GM12878 (cell line): Measurements from ENCODE around the gene EMB. TPM values are rescaled to one million over a fixed set of nuclear protein-coding genes. Genes with fewer than 3 reads are reported as not detected.
"Not testable (repeated sequence)": the region's sequence is repeated elsewhere in the genome, so short reads cannot be mapped to it uniquely, and the experiment has no call there.

ENCODE experiments used
- ATAC-seq: fragments of 200-7000 bp; cut with Tn5 transposase; 3 replicates; pipeline ENCODE4 v1.9.1; 2020; ENCODE audit warnings: mild to moderate bottlenecking, moderate library complexity
- BruUV-seq: library from RNA; stranded (reverse); fragments of 400-500 nt; replicated peaks from 2 replicates; lab custom pipeline; 2021; lab: Mats Ljungman, UMichigan
- CTCF ChIA-PET: fragments of 300-600 bp; sonication (Branson Sonifier 250); formaldehyde crosslinking; extraction: SDS; loops from one replicate; lab custom pipeline; 2021; ENCODE audit warnings: inconsistent platforms; lab: Yijun Ruan, JAX
- POLR2A ChIA-PET: fragments of 350-600 bp; formaldehyde crosslinking; extraction: SDS; loops from one replicate; lab custom pipeline; 2021; ENCODE audit warnings: inconsistent platforms; lab: Charles Lee
- RAD21 ChIA-PET: fragments of 300-600 bp; sonication (Branson Sonifier 250); formaldehyde crosslinking; loops from one replicate; lab custom pipeline; 2023; ENCODE audit warnings: antibody characterized with exemption; ENCODE audit not compliant: unreplicated experiment; lab: Charles Lee
- SMC1A ChIA-PET: fragments of 300-600 bp; sonication (Branson Sonifier 250); formaldehyde crosslinking; loops from one replicate; lab custom pipeline; 2023; ENCODE audit not compliant: unreplicated experiment, uncharacterized antibody; lab: Charles Lee
- DNase-seq: peaks from one replicate; pipeline ENCODE4 v3.0.0-alpha.2; 2011; ENCODE audit warnings: low read depth, low spot score
- FAIRE-seq: peaks from 3 replicates; lab custom pipeline; 2011; peaks lifted over from hg19 to GRCh38; lab: Jason Lieb, UNC
- H2AFZ ChIP-seq: 2 replicates; pipeline ENCODE4 v1.6.0; 2011; ENCODE audit warnings: low read depth, low read length, control low read depth; ENCODE audit not compliant: control insufficient read depth
- H3K27ac ChIP-seq: 2 replicates; pipeline ENCODE4 v1.5.1; 2011; ENCODE audit warnings: control low read depth; ENCODE audit not compliant: control insufficient read depth, insufficient read depth
- H3K27me3 ChIP-seq, 2 experiments: replicated peaks in 1 of 2; 2 replicates each; pipeline versions ENCODE4 v1.6.0 to v1.6.1; 2011; ENCODE audit warnings: low read length in 1 of 2; ENCODE audit not compliant: control insufficient read depth in 2 of 2, insufficient read depth in 2 of 2
- H3K36me3 ChIP-seq, 2 experiments: 2 replicates each; pipeline ENCODE4 v1.5.1; 2011; ENCODE audit warnings: low read length in 1 of 2; ENCODE audit not compliant: control insufficient read depth in 2 of 2, insufficient read depth in 2 of 2
- H3K4me1 ChIP-seq: 2 replicates; pipeline ENCODE4 v1.6.1; 2011; ENCODE audit warnings: mild to moderate bottlenecking, low read length, moderate library complexity, mixed read lengths; ENCODE audit not compliant: control insufficient read depth, insufficient read depth
- H3K4me2 ChIP-seq: 2 replicates; pipeline ENCODE4 v1.6.0; 2011; ENCODE audit warnings: control low read depth; ENCODE audit not compliant: control insufficient read depth, insufficient read depth
- H3K4me3 ChIP-seq: fragments of 200-600 bp; sonication (generic); 2 replicates; pipeline ENCODE4 v1.5.1; 2016
- H3K79me2 ChIP-seq: 2 replicates; pipeline ENCODE4 v1.6.0; 2011; ENCODE audit warnings: low read length; ENCODE audit not compliant: control insufficient read depth, insufficient read depth
- H3K9ac ChIP-seq: 2 replicates; pipeline ENCODE4 v1.8.0; 2011; ENCODE audit warnings: low read length, control low read depth, mixed read lengths; ENCODE audit not compliant: control insufficient read depth, insufficient read depth
- H3K9me3 ChIP-seq: replicated peaks from 3 replicates; pipeline ENCODE4 v1.5.1; 2011; ENCODE audit warnings: mild to moderate bottlenecking, low read length; ENCODE audit not compliant: control insufficient read depth, insufficient read depth
- H4K20me1 ChIP-seq: 2 replicates; pipeline ENCODE4 v1.6.0; 2011; ENCODE audit not compliant: control insufficient read depth, insufficient read depth
- ATF2 ChIP-seq: IDR thresholded peaks from 2 replicates; pipeline ENCODE4 v1.6.1; 2012; ENCODE audit warnings: low read length, inconsistent platforms
- ATF3 ChIP-seq: IDR thresholded peaks from 2 replicates; pipeline ENCODE4 v1.6.1; 2011; ENCODE audit warnings: low read depth, mild to moderate bottlenecking, low read length, moderate library complexity, borderline replicate concordance; ENCODE audit errors: extremely low read depth
- BMI1 ChIP-seq: fragments of 450-650 bp; IDR thresholded peaks from 2 replicates; pipeline ENCODE4 v1.6.1; 2016; ENCODE audit warnings: mild to moderate bottlenecking, moderate library complexity, borderline replicate concordance
- CEBPB ChIP-seq, 2 experiments: fragments of 150-350 bp in 1 of 2; IDR thresholded peaks; 2 replicates each; pipeline ENCODE4 v1.6.1; 2012 to 2014; ENCODE audit warnings: low read depth in 2 of 2, low read length in 2 of 2, borderline replicate concordance in 1 of 2, inconsistent platforms in 1 of 2
- DPF2 ChIP-seq: fragments of 450-650 bp; IDR thresholded peaks from 2 replicates; pipeline ENCODE4 v1.6.1; 2017; ENCODE audit warnings: mild to moderate bottlenecking
- ETV6 ChIP-seq, 2 experiments: fragments of 450-650 bp in 1 of 2; IDR thresholded peaks in 1 of 2; conservative IDR thresholded peaks in 1 of 2; 2 replicates each; pipeline ENCODE4 v1.6.1; 2014; ENCODE audit warnings: antibody characterized with exemption in 1 of 2, borderline replicate concordance in 1 of 2, low read depth in 1 of 2, mild to moderate bottlenecking in 1 of 2, moderate library complexity in 1 of 2
- FOS ChIP-seq: IDR thresholded peaks from 3 replicates; pipeline ENCODE4 v1.6.1; 2011; ENCODE audit warnings: borderline replicate concordance; ENCODE audit not compliant: insufficient read length; ENCODE audit errors: extremely low read depth
- KDM1A ChIP-seq: fragments of 200-600 bp; sonication (generic); IDR thresholded peaks from 2 replicates; pipeline ENCODE4 v1.6.1; 2016; ENCODE audit warnings: borderline replicate concordance
- MEF2B ChIP-seq: fragments of 450-650 bp; IDR thresholded peaks from 2 replicates; pipeline ENCODE4 v1.6.1; 2018; ENCODE audit warnings: mild to moderate bottlenecking, moderate library complexity; ENCODE audit not compliant: partially characterized antibody, poor library complexity, severe bottlenecking
- NR2F1 ChIP-seq: fragments of 450-650 bp; conservative IDR thresholded peaks from 2 replicates; pipeline ENCODE4 v1.6.1; 2017; ENCODE audit warnings: mild to moderate bottlenecking
- RCOR1 ChIP-seq: conservative IDR thresholded peaks from 2 replicates; pipeline ENCODE4 v1.6.1; 2012; ENCODE audit warnings: low read depth, low read length, improper control_type of control experiment
- RELA ChIP-seq: fragments of 450-650 bp; IDR thresholded peaks from 2 replicates; pipeline ENCODE4 v1.8.0; 2014; ENCODE audit warnings: borderline replicate concordance; ENCODE audit not compliant: partially characterized antibody
- SPI1 ChIP-seq: IDR thresholded peaks from 2 replicates; pipeline ENCODE4 v1.6.1; 2011; ENCODE audit warnings: low read depth, mild to moderate bottlenecking, low read length, moderate library complexity, borderline replicate concordance; ENCODE audit not compliant: insufficient read depth
- SREBF2 ChIP-seq: IDR thresholded peaks from 2 replicates; pipeline ENCODE4 v1.6.1; 2012; ENCODE audit warnings: mild to moderate bottlenecking, low read length
- WGBS: methylation state at CpG from one replicate; pipeline ENCODE4 v1.1.6; 2016; ENCODE audit warnings: low lambda C conversion rate; ENCODE audit not compliant: insufficient replicate concordance, insufficient coverage; ENCODE audit errors: missing lambda C conversion rate; 5-methylcytosine and 5-hydroxymethylcytosine counted together
- in situ Hi-C: fragments of 300-500 bp; cut with MboI; formaldehyde crosslinking; loops from 9 replicates; pipeline ENCODE4 v1.14.3; 2018; ENCODE audit warnings: mixed read lengths
- intact Hi-C: fragments of 100-400 bp; cut with micrococcal nuclease; formaldehyde crosslinking; loops from one replicate; pipeline ENCODE4 v1.14.2; 2022; ENCODE audit not compliant: unreplicated experiment
- polyA plus RNA-seq, 11 experiments: library from polyadenylated mRNA; depleted of rRNA in 4 of 11; unstranded in 6 of 11; stranded (reverse) in 5 of 11; fragments of >200 nt; fragmentation: Nextera tagmentation in 4 of 11; fragmentation: Illumina TruSeq in 1 of 11; extraction: Ambion mirVana in 4 of 11; extraction: Trizol in 1 of 11; gene quantifications; 1 replicate in 1 of 11; 2 replicates in 10 of 11; pipeline versions ENCODE4 v1.2.1 to v1.2.3, GENCODE V29; 2011 to 2016; ENCODE audit warnings: inconsistent platforms in 2 of 11, missing spikeins in 2 of 11, low read depth in 1 of 11
- total RNA-seq, 4 experiments: library from RNA; depleted of rRNA in 3 of 4; stranded (reverse); fragments of >200 nt in 3 of 4; fragmentation: Illumina TruSeq in 1 of 4; extraction: Trizol in 1 of 4; gene quantifications; 2 replicates each; pipeline versions ENCODE4 v1.2.1 to v1.2.3, GENCODE V29; 2013 to 2021

Gene EMB
- total and polyA plus RNA-seq, 10 of the 15 experiments (the other 5 are each of a cell fraction or from before 2014, with no cell fraction given) = 7.0 to 48.9 (median 37.7) TPM

DNA sequence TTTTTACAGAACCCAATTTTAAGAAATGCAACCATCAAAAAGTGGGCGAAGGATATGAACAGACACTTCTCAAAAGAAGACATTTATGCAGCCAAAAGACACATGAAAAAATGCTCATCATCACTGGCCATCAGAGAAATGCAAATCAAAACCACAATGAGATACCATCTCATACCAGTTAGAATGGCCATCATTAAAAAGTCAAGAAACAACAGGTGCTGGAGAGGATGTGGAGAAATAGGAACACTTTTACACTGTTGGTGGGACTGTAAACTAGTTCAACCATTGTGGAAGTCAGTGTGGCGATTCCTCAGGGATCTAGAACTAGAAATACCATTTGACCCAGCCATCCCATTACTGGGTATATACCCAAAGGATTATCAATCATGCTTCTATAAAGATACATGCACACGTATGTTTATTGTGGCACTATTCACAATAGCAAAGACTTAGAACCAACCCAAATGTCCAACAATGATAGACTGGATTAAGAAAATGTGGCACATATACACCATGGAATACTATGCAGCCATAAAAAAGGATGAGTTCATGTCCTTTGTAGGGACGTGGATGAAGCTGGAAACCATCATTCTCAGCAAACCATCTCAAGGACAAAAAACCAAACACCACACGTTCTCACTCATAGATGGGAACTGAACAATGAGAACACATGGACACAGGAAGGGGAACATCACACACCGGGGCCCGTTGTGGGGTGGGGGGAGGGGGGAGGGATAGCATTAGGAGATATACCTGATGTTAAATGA, 19.7 kb downstream of the EMB start:
- H3K4me2 ChIP-seq, FAIRE-seq, ATAC-seq, RAD21 ChIA-PET, H3K4me3 ChIP-seq, in situ Hi-C loops, H2AFZ ChIP-seq, H3K9ac ChIP-seq, DNase-seq, H3K27me3 ChIP-seq, intact Hi-C loops, H3K9me3 ChIP-seq, H3K79me2 ChIP-seq, POLR2A ChIA-PET, H3K36me3 ChIP-seq, H4K20me1 ChIP-seq, H3K4me1 ChIP-seq, SMC1A ChIA-PET, CTCF ChIA-PET, H3K27ac ChIP-seq, BruUV-seq: not testable (repeated sequence)
- 63% methylated on average over 7 of the region's 7 CpGs for WGBS

DNA sequence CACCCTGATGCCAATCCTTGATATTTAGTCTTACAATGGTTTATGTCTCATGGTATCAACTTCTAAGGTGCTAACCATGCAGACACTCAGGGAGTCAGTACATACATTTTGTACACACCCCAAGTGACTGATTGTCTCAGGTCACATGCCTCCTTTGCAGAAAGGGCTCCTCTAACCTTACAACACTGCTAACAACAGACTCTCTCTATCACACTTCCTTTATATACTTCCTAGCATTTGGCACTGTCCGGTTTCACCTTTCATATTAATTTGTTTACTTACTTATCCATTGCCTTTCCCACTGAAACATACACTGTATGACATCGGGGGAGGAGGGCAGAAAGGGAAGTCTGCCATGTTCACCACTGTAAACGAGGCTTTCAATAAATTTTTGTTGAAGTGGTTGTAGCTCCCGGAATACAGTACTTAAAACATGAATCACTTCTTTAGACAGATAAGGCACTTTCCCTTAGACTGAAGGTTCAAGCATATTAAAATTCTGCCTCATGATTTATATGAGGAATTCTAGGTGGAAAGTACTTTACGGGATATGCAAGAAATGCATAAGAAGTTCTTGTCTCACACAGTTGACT, 20.6 kb downstream of the EMB start:
- ChIA-PET RAD21 (no interaction called here), SMC1A (no interaction called here), CTCF (no interaction called here), POLR2A (no interaction called here)
- Histone ChIP-seq H3K4me2 (no peak overlapping the region), H3K27ac (no peak overlapping the region), H3K4me3 (no peak overlapping the region), H3K4me1 (no peaks in the 10 kb centered on the region), H3K79me2 (no peaks in the 10 kb centered on the region), H3K27me3 (no peaks in the 10 kb centered on the region), H4K20me1 (no peaks in the 10 kb centered on the region), H3K9ac (no peak overlapping the region), H3K36me3 (no peaks in the 10 kb centered on the region), H2AFZ (no peak overlapping the region), H3K9me3 (no peaks in the 10 kb centered on the region)
- ATAC-seq = no peak
- FAIRE-seq = no peak
- WGBS = 67% methylated on average over 5 of the region's 5 CpGs
- no TSS peak for BruUV-seq
- in situ Hi-C loops = no loop called here
- DNase-seq = no peak
- intact Hi-C loops = no loop called here
- no peak for TF ChIP-seq KDM1A
- TF ChIP-seq FOS = no peak
- TF ChIP-seq CEBPB (IDR thresholded peaks at IDR 0.05; ENCODE audit: borderline replicate concordance in 1 of 2, low read depth in 2 of 2, low read length in 2 of 2) = no peak
- TF ChIP-seq DPF2 = no peak
- TF ChIP-seq NR2F1 = no peak
- TF ChIP-seq RCOR1 = no peak
- no peak for TF ChIP-seq RELA
- no peak for TF ChIP-seq SPI1
- no peak for TF ChIP-seq ETV6 (conservative IDR thresholded peaks at IDR 0.05 in 1 of 2, IDR thresholded peaks at IDR 0.05 in 1 of 2; ENCODE audit: borderline replicate concordance in 1 of 2, low read depth in 1 of 2)
- no peak for TF ChIP-seq ATF3
- TF ChIP-seq SREBF2 = no peak
- no peak for TF ChIP-seq ATF2
- no peak for TF ChIP-seq BMI1
- TF ChIP-seq MEF2B = no peak
